Astrocyte of the cerebellum (primary cell): ENCODE results near the gene HEXD.
"Not testable (repeated sequence)": the region's sequence is repeated elsewhere in the genome, so short reads cannot be mapped to it uniquely, and the experiment has no call there.

Experiments
- DNase-seq: peaks from one replicate; pipeline ENCODE4 v3.0.0-alpha.2; 2011; ENCODE audit warnings: low read depth
- H3K4me3 ChIP-seq: 2 replicates; pipeline ENCODE4 v1.5.1; 2011; ENCODE audit warnings: mild to moderate bottlenecking, low read depth, low read length, moderate library complexity
- in situ Hi-C: cut with HindIII; loops from 2 replicates; pipeline ENCODE4 v1.10.0; 2017; ENCODE audit warnings: low sequenced_read_pairs
- TF ChIP-seq, protein P1 (sequence below): IDR thresholded peaks from 2 replicates; pipeline ENCODE4 v1.5.1; 2012; ENCODE audit warnings: low read length, low read depth, moderate library complexity, mild to moderate bottlenecking; ENCODE audit errors: missing control alignments

HEXD gene

GRCh38 chr17:82406131-82406671 lies 11.9 kb upstream of the HEXD start:
- DNase-seq = no peak
- in situ Hi-C loops = no loop called here
- TF ChIP-seq, protein P1, sequence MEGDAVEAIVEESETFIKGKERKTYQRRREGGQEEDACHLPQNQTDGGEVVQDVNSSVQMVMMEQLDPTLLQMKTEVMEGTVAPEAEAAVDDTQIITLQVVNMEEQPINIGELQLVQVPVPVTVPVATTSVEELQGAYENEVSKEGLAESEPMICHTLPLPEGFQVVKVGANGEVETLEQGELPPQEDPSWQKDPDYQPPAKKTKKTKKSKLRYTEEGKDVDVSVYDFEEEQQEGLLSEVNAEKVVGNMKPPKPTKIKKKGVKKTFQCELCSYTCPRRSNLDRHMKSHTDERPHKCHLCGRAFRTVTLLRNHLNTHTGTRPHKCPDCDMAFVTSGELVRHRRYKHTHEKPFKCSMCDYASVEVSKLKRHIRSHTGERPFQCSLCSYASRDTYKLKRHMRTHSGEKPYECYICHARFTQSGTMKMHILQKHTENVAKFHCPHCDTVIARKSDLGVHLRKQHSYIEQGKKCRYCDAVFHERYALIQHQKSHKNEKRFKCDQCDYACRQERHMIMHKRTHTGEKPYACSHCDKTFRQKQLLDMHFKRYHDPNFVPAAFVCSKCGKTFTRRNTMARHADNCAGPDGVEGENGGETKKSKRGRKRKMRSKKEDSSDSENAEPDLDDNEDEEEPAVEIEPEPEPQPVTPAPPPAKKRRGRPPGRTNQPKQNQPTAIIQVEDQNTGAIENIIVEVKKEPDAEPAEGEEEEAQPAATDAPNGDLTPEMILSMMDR = no peak

GRCh38 chr17:82407255-82407654 lies 10.9 kb upstream of the HEXD start:
- TF ChIP-seq, protein P1 = no peak
- DNase-seq = peak; percentile 15
- H3K4me3 ChIP-seq = no peak overlapping the region
- in situ Hi-C loops = no loop called here

More at GRCh38 chr17:82406131-82406671, 11.9 kb upstream of the HEXD start:
- no peak overlapping the region for H3K4me3 ChIP-seq

GRCh38 chr17:82408288-82408937 lies 9.7 kb upstream of the HEXD start:
- no peak overlapping the region for H3K4me3 ChIP-seq
- TF ChIP-seq, protein P1 = no peak
- DNase-seq = no peak
- in situ Hi-C loops = no loop called here

DNA sequence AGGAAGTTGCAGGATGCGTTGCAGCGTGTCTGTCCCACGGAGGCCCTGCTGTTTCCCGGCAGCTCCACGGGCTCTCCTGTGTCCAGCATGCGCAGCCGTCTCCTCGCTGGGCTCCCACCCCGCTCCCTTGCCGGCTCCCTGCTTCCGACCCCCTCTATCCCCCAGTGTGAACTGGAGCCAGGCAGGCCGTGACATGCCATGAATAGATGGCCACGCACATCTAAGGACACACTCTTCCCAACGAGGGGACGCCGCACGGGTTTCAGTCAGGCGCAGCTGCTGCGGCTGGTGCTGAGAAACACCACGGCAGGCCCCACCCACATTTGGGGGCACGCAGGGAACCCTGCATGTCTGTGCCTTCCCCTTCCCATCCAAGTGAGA lies 9.2 kb upstream of the HEXD start:
- H3K4me3 ChIP-seq = no peak overlapping the region
- no peak for DNase-seq
- in situ Hi-C loops = no loop called here
- TF ChIP-seq, protein P1 = no peak

DNA sequence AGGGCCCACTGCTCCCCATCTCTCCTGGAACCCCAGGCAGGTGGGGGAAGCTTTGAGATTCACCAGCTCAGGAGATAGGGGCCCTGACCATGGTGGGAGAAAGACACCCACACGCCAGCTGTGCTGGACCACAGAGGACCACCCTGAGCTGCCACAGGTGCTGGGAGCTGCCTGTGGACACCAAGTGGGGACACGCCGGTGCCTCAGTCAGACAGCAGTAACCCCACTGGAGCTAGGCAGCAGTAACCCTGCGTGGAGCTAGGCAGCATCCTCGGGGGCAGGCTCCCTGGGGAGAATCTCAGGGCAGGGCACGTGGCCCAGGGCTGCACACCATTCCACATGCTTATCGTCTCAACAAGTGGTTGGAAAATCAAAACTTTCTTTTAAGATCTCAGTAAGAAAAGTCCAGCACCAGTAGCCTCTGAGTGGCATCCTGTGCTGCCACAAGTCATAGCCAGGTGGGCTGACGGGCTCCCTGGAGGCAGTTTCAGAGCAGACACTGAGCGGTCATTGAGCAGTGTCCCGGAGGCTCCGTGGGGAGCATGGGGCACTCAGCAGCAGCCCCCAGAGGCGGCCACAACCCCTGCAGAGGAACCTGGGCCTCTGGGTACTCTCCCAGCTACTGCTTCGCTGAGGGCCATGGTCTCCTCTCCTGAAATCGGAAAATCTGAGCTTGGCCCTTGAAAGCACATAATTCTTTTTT lies 8.0 kb upstream of the HEXD start:
- H3K4me3 ChIP-seq = no peak overlapping the region
- no peak for DNase-seq
- TF ChIP-seq, protein P1 = no peak
- in situ Hi-C loops = loop anchor here (10.0 kb wide), 1 partner anchor 65 kb away; no protein-coding TSS in a partner anchor

- DNase-seq = no peak
- H3K4me3 ChIP-seq = no peak overlapping the region
- in situ Hi-C loops = loop anchor here (10.0 kb wide), 1 partner anchor 67 kb away; no protein-coding TSS in a partner anchor
- TF ChIP-seq, protein P1 = no peak
Measured at GRCh38 chr17:82411396-82412053, 6.6 kb upstream of the HEXD start.

- in situ Hi-C loops = loop anchor here (10.0 kb wide), 1 partner anchor 67 kb away; no protein-coding TSS in a partner anchor
- DNase-seq, H3K4me3 ChIP-seq: not testable (repeated sequence)
Measured at GRCh38 chr17:82412081-82412480, 6.1 kb upstream of the HEXD start.
